ENCODE data around the gene EEF1AKMT3. TPM values are rescaled to one million over a fixed set of nuclear protein-coding genes. Genes with fewer than 3 reads are reported as not detected.
A peak's percentile ranks its signal among the peaks of the same experiment; 100 is the strongest.

Gene EEF1AKMT3
- total and polyA plus RNA-seq, 9 of the 15 experiments (the other 6 are each of a cell fraction or from before 2014, with no cell fraction given), result 4.1 to 17.2 (median 7.9) TPM

GRCh38 chr12:57735952-57736740 lies 36.3 kb upstream of the EEF1AKMT3 start (continued):
- TF ChIP-seq ZBTB11 (CRISPR knock-in tag; IDR thresholded peaks at IDR 0.05), result peak in 1 of 3 experiments; percentile 39; a peak in 1 of 6 replicates
- TF ChIP-seq ZNF217 (CRISPR knock-in tag; IDR thresholded peaks at IDR 0.05), result no peak
- TF ChIP-seq, protein P1, sequence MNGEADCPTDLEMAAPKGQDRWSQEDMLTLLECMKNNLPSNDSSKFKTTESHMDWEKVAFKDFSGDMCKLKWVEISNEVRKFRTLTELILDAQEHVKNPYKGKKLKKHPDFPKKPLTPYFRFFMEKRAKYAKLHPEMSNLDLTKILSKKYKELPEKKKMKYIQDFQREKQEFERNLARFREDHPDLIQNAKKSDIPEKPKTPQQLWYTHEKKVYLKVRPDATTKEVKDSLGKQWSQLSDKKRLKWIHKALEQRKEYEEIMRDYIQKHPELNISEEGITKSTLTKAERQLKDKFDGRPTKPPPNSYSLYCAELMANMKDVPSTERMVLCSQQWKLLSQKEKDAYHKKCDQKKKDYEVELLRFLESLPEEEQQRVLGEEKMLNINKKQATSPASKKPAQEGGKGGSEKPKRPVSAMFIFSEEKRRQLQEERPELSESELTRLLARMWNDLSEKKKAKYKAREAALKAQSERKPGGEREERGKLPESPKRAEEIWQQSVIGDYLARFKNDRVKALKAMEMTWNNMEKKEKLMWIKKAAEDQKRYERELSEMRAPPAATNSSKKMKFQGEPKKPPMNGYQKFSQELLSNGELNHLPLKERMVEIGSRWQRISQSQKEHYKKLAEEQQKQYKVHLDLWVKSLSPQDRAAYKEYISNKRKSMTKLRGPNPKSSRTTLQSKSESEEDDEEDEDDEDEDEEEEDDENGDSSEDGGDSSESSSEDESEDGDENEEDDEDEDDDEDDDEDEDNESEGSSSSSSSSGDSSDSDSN (IDR thresholded peaks at IDR 0.05; ENCODE audit: borderline replicate concordance in 1 of 2, low read depth in 2 of 2, low read length in 2 of 2), result peak; percentile 59 to 86; a peak in 1 of 4 replicates
- no peak for TF ChIP-seq STAT5B (CRISPR knock-in tag; IDR thresholded peaks at IDR 0.05)
- TF ChIP-seq CCNT2 (IDR thresholded peaks at IDR 0.05; ENCODE audit: borderline replicate concordance, extremely low read depth, insufficient read length, low read depth, low read length), result peak; percentile 60
- TF ChIP-seq, protein P2, sequence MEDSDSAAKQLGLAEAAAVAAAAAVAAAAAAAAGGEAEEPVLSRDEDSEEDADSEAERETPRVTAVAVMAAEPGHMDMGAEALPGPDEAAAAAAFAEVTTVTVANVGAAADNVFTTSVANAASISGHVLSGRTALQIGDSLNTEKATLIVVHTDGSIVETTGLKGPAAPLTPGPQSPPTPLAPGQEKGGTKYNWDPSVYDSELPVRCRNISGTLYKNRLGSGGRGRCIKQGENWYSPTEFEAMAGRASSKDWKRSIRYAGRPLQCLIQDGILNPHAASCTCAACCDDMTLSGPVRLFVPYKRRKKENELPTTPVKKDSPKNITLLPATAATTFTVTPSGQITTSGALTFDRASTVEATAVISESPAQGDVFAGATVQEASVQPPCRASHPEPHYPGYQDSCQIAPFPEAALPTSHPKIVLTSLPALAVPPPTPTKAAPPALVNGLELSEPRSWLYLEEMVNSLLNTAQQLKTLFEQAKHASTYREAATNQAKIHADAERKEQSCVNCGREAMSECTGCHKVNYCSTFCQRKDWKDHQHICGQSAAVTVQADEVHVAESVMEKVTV (CRISPR knock-in tag; IDR thresholded peaks at IDR 0.05), result peak; percentile 42; the same call in 1 of the 2 replicates
- no peak for TF ChIP-seq GABPB1 (CRISPR knock-in tag; IDR thresholded peaks at IDR 0.05)
- no peak for TF ChIP-seq TAF15 (IDR thresholded peaks at IDR 0.05; ENCODE audit: low read depth, low read length)
- no peak for TF ChIP-seq JUN (IDR thresholded peaks at IDR 0.05; ENCODE audit: borderline replicate concordance, low read depth, low read length)
- no peak for TF ChIP-seq JUN (CRISPR knock-in tag; IDR thresholded peaks at IDR 0.05; ENCODE audit: borderline replicate concordance)
- TF ChIP-seq, protein P3, sequence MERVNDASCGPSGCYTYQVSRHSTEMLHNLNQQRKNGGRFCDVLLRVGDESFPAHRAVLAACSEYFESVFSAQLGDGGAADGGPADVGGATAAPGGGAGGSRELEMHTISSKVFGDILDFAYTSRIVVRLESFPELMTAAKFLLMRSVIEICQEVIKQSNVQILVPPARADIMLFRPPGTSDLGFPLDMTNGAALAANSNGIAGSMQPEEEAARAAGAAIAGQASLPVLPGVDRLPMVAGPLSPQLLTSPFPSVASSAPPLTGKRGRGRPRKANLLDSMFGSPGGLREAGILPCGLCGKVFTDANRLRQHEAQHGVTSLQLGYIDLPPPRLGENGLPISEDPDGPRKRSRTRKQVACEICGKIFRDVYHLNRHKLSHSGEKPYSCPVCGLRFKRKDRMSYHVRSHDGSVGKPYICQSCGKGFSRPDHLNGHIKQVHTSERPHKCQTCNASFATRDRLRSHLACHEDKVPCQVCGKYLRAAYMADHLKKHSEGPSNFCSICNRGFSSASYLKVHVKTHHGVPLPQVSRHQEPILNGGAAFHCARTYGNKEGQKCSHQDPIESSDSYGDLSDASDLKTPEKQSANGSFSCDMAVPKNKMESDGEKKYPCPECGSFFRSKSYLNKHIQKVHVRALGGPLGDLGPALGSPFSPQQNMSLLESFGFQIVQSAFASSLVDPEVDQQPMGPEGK (CRISPR knock-in tag; IDR thresholded peaks at IDR 0.05; ENCODE audit: borderline replicate concordance), result no peak
- no peak for TF ChIP-seq CCAR2 (IDR thresholded peaks at IDR 0.05; ENCODE audit: low read depth, low read length)
- no peak for TF ChIP-seq SMAD1 (IDR thresholded peaks at IDR 0.05; ENCODE audit: low read depth, low read length, partially characterized antibody)

Measured in K562 (cell line).